ENCODE measurements around the gene KIAA0319L.
"Not testable (repeated sequence)": the region's sequence is repeated elsewhere in the genome, so short reads cannot be mapped to it uniquely, and the experiment has no call there.

Gene KIAA0319L

GRCh38 chr1:35580949-35581388 lies 23.8 kb upstream of the KIAA0319L start:
- DNase-seq = no peak

- DNase-seq = no peak
Measured at GRCh38 chr1:35577071-35577998, 20.1 kb upstream of the KIAA0319L start.

DNA sequence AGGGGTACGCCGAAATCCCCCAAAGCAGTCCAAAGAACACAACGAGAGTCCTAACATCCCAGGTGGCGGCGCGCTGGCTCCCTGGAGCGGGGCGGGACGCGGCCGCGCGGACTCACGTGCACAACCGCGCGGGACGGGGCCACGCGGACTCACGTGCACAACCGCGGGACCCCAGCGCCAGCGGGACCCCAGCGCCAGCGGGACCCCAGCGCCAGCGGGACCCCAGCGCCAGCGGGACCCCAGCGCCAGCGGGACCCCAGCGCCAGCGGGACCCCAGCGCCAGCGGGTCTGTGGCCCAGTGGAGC lies 19.5 kb upstream of the KIAA0319L start:
- not testable (repeated sequence) for DNase-seq

GRCh38 chr1:35576061-35576765 lies 19.0 kb upstream of the KIAA0319L start:
- no peak for DNase-seq

GRCh38 chr1:35575416-35575958 lies 18.3 kb upstream of the KIAA0319L start:
- DNase-seq = no peak

DNA sequence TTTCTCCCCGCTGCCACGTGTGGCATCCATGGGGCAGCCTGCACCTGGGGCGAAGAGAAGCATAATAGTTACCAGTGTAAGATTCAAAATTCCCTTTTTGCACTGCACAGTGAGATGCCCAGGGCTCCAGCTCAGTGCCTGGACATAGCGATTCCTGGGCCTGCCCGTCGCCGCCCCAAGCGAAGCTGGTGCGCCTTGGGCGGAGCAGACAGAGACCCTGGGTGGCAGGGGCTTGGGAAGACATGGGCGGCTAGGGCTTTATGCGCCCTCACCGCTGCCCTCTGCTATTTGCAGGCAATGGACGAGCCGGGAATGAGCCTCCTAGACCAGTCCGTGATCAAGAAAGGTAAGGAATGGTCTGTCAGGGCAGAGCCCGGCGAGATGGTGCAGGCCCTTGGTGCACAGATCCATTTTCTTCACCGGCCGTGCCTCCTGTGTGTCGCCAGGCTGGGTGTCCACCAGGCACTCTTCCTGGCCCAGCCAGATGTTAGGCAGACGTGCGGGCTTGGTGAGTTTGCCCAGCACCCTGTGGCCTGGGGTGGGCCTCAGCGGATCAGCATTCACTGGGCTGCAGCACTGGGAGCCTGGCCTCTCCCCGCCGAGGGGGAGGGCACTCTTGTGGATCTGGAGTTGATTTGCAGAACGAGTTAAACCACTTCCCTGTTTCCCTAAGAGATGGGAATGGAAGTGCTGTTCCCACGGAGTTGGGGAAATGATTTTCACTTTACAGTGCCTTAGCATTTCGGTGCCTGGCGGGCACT lies 17.6 kb upstream of the KIAA0319L start:
- no peak for DNase-seq

DNA sequence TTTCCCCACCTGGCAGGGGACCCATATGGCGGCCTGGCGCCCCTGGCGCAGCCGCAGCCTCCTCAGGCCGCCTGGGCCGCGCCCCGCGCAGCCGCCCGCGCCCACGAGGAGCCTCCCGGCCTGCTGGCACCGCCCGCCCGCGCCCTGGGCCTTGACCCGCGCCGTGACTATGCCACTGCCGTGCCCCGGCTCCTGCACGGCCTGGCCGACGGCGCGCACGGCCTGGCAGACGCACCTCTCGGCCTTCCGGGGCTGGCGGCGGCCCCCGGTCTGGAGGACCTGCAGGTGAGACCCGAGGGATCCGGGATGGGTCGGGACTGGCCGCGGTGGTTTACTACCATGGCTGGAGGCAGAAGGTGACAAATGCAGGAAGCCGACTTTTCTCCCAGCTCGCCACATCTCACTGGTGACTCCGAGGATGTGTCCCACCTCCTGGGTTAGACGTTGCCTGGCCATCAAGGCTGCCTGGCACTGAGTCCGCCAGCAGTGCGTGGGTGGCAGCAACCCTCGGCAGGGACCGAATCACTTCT lies 17.0 kb upstream of the KIAA0319L start:
- DNase-seq = no peak

- DNase-seq = no peak
Measured at GRCh38 chr1:35573198-35574124, 16.3 kb upstream of the KIAA0319L start, which contains the start of gene TFAP2E. TSS of gene TFAP2E (plus strand) at chr1:35573314. CDS start at chr1:35573578, 264 bp downstream.

DNA sequence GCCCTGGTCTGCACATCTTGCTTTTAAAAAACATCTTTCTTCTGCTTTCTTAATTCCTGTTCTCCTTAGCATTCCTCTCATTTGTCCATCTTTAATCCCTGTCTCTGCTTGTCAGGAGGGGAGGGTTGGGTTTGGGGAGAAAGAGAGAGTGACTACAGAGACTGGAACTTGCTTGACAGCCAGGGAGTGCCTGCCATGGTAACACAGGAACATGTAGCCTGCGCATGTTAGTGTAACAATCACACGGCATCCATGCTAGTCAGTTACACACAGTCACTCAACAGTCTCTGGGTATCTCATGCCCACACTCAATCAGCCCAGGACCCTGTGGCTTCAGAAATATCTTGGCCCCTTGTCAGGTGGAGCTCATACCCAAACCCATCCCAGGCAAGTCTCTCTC lies 15.1 kb upstream of the KIAA0319L start:
- DNase-seq = no peak

DNA sequence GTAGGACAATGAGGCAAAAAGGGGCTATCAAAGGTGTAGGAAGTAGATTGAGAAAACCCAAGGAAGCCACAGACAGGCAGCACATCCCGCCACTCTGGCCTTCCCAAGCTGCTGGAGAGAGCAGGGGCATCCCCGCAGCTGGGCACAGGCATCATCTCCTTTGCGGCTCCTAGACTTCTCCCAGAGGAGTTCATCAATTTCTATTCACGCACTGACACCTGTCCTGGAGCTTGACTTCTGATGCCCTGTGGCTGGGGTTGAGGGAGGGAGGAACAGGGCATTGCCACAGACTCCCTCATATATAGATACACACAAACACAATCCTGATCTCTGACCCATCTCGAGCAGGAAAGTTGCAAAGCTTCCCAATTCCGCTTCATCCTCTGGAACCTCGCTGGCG lies 14.1 kb upstream of the KIAA0319L start:
- no peak for DNase-seq

GRCh38 chr1:35570589-35571137 lies 13.5 kb upstream of the KIAA0319L start:
- DNase-seq = peak; percentile 75

GRCh38 chr1:35569936-35570335 lies 12.7 kb upstream of the KIAA0319L start:
- peak; percentile 51 for DNase-seq

DNA sequence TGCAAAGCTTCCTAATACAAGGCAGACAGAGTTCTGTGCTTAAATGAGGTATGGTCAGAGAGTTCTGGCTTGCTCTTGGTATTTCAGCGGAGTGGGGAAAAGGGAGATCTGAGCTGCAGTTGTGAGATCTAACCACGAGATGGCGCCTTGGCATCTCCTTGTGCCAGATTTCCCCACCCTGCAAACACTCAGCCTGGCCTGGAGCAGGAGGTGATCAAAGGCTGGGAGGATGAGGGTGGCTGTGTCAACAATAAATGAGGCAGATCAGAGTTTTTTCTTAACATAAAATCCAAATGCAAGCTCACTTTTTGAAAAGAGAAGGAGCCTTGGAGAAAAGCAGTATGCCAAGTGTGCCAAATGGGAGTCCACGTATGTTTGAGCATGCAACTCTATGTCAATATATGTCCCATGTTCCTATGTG lies 11.8 kb upstream of the KIAA0319L start:
- DNase-seq = no peak

DNA sequence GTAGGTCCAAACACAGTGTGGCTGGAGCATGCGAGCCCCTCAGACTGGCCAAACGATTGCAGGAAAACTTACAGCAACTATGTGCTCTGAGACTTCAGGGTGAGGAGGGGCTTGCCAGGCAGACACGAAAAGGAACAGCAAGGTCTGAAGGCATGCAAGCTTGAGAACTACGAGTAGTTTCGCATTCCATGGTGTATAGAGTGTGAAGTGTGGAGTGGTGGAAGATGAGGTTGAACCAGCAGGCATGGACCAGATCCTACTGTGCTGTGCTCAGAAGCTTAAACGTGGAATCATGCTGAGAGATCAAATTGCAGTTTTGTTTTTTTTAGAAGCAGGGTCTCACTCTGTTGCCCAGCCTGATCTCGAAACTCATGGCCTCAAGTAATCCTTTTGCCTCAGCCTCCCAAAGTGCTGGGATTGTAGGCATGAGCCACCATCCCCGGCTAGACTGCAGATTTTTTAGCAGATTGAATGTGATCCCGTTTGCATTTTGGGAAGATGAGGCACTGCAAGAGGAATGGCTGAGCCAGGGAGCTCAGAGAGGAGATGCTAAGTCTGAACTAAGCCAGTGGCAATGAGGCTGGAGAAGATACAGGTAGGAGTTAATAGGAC lies 10.8 kb upstream of the KIAA0319L start:
- no peak for DNase-seq

DNA sequence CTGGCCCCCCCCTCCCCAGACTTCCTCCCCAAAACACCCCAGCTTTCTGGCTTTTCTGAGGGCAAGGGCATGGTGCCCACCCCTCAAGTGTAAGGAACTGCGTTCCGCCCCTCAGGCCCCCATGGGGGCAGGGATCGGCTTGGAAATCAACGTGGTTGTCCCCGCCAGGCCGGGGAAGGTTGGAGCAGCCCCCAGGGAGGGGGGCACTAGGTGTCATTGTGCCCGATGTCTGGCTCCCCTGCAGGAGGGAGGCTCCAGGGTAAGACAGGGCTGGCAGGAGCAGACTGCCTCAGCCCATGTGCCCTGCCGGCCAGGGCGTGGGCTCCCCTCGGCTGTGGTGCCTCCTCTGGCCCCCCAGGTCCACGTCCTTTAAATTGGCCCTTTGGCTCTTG lies 8.5 kb upstream of the KIAA0319L start:
- no peak for DNase-seq

DNA sequence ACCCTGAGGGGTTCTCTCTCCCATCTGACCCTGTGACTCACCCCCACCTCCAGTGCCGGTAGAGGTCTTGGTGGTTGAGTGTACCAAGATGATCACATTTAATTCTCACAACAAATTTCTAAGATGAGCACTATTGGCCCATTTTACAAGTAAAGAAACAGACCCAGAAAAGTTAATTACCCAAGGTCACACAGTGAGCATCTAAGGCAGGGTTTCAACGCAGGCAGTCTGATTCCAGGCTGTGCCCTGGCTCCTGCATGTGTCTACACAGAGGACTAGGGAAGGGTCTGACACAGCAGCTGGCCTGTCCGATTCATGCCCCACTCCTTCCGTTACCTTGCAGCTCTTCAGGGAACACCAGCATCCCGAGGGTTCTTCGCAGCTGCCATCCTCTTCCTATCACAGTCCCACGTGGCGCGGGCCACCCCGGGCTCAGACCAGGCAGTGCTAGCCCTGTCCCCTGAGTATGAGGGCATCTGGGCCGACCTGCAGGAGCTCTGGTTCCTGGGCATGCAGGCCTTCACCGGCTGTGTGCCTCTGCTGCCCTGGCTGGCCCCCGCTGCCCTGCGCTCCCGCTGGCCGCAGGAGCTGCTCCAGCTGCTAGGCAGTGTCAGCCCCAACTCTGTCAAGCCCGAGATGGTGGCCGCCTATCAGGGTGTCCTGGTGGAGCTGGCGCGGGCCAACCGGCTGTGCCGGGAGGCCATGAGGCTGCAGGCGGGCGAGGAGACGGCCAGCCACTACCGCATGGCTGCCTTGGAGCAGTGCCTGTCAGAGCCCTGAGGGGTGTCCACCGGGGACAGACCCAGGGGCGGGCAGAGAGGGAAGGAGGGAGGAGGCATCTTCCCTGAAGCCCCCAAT lies 7.9 kb upstream of the KIAA0319L start:
- DNase-seq = no peak

DNA sequence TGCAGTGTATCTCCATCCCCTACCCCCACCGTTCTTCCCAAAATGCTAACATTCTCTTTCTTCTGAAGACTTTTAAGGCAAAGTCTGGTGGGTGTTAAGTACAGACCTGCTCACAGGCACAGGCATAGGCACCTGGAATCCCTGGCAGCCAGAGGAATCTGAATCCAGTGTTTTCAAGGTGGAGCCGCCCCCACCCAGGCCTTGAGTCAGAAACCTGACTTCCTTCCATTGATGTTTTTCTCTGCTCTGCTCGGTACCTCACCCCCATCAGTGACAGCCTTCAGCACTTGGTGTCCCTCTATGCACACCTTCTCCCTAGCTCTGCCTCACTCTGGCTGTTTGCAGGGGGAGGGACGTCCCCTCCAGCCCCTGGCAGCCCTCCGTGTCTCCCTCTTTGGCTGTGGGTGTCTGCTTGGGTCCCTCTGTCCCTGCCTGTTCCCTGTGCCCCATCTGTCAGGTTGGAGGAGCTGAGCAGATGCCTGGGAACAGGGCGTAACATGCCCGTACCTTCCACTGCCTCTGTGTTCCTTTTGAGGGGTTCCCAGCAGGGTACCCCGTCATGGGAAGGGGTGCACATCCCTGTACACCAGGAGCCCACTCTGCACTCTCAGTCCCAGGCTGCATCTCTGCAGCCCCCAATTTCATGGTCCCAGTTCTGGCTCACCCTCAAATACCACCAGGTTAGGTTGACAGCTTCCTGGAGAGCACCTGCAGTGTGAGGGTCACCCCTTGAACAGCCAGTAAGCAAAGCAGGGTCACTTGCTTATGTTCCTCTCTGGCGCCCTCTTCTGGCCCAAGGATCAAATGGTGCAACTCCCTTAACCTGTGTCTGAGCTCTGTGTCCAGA lies 7.1 kb upstream of the KIAA0319L start:
- peak; percentile 48 for DNase-seq

DNA sequence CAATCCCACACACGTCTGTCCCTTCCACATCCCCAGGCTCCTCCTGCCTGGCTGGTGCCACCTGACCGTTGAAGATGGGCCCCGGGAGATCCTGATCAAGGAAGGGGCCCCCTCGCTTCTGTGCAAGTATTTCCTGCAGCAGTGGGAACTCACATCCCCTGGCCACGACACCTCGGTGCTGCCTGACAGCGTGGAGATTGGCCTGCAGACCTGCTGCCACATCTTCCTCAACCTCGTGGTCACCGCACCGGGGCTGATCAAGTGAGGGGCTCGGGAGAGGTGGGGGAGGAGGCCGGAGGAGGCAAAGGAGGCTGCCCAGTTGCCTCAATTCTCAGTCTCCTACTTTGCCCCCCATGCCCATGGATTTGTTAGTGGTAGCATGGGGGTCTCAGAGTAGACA lies 6.0 kb upstream of the KIAA0319L start:
- no peak for DNase-seq

Data from NCI-H226 (cell line).